GM19193 (cell line): Measurements from ENCODE around the gene NPAS4.

Source experiments
- POLR2A ChIP-seq: IDR thresholded peaks from 4 replicates; pipeline ENCODE4 v1.6.1; 2011; ENCODE audit not compliant: insufficient read depth, insufficient read length; ENCODE audit errors: extremely low read depth

The NPAS4 gene

GRCh38 chr11:66415423-66415822, 5.4 kb upstream of the NPAS4 start:
- TF ChIP-seq POLR2A, result no peak

GRCh38 chr11:66417000-66417399, 3.8 kb upstream of the NPAS4 start:
- TF ChIP-seq POLR2A, result no peak

- TF ChIP-seq POLR2A, result no peak
These were observed 2.5 kb upstream of the NPAS4 start for GRCh38 chr11:66418168-66418985.

GRCh38 chr11:66418986-66419308, 1.9 kb upstream of the NPAS4 start:
- TF ChIP-seq POLR2A, result no peak

GRCh38 chr11:66419825-66420224, 1.0 kb upstream of the NPAS4 start:
- no peak for TF ChIP-seq POLR2A

- TF ChIP-seq POLR2A, result no peak
These were observed 814 bp downstream of the NPAS4 start for GRCh38 chr11:66421492-66422205.

GRCh38 chr11:66426314-66426713, 5.5 kb downstream of the NPAS4 start:
- TF ChIP-seq POLR2A, result no peak

GRCh38 chr11:66428933-66429332, 8.1 kb downstream of the NPAS4 start:
- TF ChIP-seq POLR2A, result no peak

GRCh38 chr11:66429983-66430602, 9.3 kb downstream of the NPAS4 start:
- TF ChIP-seq POLR2A, result no peak

- TF ChIP-seq POLR2A, result no peak
These were observed 11.8 kb downstream of the NPAS4 start for GRCh38 chr11:66432597-66432996.

- TF ChIP-seq POLR2A, result no peak
These were observed 17.2 kb downstream of the NPAS4 start for GRCh38 chr11:66437979-66438503.

- peak; percentile 75 for TF ChIP-seq POLR2A
These were observed 17.9 kb downstream of the NPAS4 start, which contains the start of gene MRPL11 for GRCh38 chr11:66438504-66439466. Gene MRPL11, minus strand, starts transcription at chr11:66438848. Its CDS starts 94 bp downstream, at chr11:66438754.

- no peak for TF ChIP-seq POLR2A
These were observed 22.8 kb downstream of the NPAS4 start for GRCh38 chr11:66443602-66444001.

GRCh38 chr11:66447012-66447411, 26.2 kb downstream of the NPAS4 start:
- TF ChIP-seq POLR2A, result no peak
